GM19324 (cell line): ENCODE measurements around the gene TRIM41.
A peak's percentile ranks its signal among the peaks of the same experiment; 100 is the strongest.
"Not testable (repeated sequence)": the region's sequence is repeated elsewhere in the genome, so short reads cannot be mapped to it uniquely, and the experiment has no call there.

Experiments used
- ATAC-seq: cut with Tn5 transposase; IDR thresholded peaks from one replicate; pipeline ENCODE4 v1.9.1; 2021; ENCODE audit warnings: mild to moderate bottlenecking, moderate library complexity; ENCODE audit not compliant: unreplicated experiment, low FRiP score

Gene TRIM41

DNA sequence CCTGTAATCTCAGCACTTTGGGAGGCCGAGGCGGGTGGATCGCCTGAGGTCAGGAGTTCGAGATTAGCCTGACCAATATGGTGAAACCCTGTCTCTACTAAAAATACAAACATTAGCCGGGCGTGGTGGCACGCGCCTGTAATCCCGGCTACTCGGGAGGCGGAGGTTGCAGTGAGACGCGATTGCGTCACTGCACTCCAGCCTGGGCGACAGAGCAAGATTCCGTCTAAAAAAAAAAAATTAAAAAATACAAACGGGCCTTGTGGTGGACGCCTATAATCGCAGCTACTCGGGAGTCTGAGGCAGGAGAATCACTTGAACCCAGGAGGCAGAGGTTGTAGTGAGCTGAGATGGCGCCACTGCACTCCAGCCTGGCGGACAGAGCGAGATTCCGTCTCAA lies 14.1 kb upstream of the TRIM41 start:
- ATAC-seq = not testable (repeated sequence)

DNA sequence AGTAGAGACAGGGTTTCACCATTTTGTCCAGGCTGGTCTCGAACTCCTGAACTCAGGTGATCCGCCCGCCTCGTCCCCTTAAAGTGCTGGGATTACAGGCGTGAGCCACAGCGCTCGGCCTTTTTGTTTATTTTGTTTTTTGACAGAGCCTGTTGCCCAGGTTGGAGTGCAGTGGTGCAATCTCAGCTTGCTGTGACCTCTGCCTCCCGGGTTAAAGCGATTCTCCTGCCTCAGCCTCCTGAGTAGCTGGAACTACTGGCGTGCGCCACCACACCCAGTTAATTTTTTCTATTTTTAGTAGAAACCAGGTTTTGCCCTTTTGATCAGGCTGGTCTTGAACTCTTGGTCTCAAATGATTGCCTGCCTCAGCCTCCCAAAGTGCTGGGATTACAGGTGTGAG lies 12.9 kb upstream of the TRIM41 start:
- not testable (repeated sequence) for ATAC-seq

- ATAC-seq = not testable (repeated sequence)
These were observed 12.4 kb upstream of the TRIM41 start for GRCh38 chr5:181210698-181211097.

- no peak for ATAC-seq
These were observed 11.9 kb upstream of the TRIM41 start for GRCh38 chr5:181211208-181211607.

- no peak for ATAC-seq
These were observed 11.0 kb upstream of the TRIM41 start for GRCh38 chr5:181212080-181212479.

DNA sequence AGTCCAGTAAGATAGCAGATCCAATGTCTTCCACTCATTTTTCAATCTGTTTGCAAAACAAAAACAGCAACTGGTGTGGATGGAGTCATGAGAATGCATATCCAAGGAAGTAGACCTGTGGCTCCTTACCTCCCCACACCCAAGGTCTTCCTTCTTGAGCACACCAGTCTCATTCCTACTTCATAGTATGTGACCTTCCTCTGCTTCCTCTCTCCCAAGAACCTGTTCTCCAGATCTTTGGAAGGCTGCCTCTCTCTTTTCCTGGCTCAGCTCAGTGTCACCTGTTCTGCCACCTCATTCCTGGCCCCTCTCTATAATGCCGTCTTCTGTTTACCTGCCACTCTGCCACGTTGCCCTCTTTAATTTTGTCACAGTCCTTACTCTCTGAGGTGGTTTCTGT lies 10.1 kb upstream of the TRIM41 start:
- no peak for ATAC-seq

GRCh38 chr5:181214249-181214648 lies 8.8 kb upstream of the TRIM41 start:
- not testable (repeated sequence) for ATAC-seq

GRCh38 chr5:181215997-181216989 lies 6.8 kb upstream of the TRIM41 start:
- ATAC-seq = no peak

DNA sequence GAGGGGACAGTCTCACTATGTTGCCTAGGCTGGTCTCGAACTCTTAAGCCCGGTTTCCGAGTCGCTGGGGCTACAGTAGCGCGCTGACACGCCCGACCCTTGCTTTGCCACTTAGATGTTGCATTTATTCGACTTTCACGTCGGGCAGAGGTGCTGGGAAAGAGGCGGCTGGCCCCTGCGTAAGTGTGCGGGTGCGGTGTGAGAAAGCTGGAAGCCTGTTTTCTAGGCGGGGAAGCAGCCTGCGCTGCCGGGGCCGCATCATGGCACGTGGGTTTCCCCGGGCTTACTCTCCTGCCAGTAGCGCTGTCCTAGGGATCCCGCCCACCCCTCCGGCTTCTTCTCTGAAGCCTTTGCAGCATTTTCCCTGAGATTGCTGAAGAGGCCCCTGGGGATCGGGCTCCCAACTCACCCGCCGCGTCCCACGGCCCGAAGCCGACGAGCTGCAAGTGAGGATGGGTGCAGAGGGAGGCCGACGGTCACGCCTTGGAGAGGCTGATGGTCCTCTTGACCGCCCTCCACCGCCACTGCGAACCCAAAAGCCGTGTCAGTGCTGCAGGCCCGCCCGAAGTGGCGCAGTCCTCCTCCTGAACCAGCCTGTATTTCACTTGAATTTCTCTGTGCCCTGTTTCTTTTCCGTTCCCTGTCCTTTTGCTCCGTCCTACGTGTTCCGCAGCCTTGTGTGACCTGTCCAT lies 5.8 kb upstream of the TRIM41 start:
- peak; percentile 16 for ATAC-seq

DNA sequence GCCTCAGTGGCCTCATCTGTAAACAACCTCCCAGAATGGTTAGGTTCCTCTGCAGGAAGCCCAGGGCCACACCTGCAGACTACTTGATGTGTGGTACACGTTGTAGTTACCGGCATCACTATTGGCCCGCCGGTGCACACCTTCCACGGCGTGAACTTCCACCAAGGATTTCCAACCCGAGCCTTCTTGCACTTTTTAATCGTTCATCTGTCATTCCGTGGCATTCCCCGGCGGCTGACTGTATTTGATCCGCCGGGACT lies 5.3 kb upstream of the TRIM41 start:
- ATAC-seq = peak; percentile 27

DNA sequence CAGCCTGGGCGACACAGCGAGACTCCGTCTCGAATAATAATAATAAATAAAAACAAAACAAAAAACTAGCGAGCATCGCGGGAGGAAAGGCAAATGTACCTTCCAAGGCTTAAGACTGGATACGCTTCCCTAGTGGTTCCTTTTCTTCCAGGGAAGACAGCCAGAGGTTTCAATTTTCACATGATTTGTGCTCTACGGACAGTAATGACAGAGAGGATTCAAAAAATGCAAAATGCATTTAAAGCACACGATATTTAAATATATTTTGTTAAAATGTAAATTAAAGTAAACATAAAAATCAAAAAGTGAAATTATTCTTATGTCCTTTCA lies 4.3 kb upstream of the TRIM41 start:
- ATAC-seq = no peak

DNA sequence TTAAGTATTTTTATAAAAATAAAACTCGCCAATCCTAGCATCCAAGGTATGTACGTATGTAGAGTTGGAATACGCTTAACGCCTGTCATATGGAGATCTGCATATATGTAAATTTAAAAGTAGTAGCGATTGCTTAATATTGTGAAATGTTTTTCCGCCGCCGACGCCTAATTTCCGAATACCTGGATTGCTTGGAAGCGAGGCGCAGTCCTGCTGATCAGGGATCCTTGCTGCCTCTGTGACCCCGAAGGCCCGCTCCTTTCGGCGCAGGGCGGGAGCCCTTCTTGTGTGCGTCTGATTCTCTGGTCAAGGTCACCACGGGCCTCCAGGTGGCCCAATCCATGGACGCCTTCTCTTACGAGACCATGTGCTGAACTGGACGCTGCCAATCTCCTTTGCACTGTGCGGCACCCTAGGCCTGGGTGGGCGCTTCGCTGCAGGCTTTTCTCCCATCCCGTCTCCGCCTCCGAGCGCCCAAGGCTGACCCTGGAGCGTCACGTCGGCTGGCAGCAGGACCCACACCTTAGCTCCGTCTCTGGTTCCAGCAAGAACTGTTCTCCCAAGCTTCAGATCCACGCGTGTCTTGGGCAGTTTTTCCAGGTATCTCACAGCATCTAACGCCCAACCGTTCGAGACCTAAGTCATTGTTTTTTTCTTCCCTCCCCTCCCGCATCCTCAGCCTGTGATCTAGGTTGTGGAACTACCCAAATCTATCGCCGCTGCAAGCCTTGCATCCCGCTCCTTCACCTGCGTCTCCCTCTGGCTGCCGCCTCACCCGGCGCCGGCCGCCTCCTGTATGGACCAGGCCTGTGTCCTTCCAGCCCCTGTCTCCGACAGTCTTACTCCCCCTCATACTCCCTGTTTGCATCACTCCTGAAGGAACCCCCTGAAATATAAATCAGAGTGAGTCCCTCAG lies 3.6 kb upstream of the TRIM41 start:
- ATAC-seq = no peak

DNA sequence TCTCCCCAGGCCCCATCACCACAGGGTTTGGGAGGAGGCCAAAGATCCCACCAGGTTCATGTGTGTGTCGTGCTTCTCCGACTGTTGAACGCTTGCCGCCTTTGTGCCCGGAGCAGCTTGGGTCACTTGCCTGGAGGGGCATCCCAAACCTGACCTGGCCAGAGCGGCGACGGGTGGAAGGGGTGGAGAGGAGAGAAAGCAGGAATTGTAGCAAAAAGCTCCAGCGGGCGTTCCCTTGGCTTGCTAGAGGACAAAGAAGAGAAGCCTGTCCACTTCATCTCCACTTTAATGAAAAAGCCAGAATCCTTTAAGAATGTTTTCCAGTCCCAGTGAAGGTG lies 2.9 kb upstream of the TRIM41 start:
- no peak for ATAC-seq

DNA sequence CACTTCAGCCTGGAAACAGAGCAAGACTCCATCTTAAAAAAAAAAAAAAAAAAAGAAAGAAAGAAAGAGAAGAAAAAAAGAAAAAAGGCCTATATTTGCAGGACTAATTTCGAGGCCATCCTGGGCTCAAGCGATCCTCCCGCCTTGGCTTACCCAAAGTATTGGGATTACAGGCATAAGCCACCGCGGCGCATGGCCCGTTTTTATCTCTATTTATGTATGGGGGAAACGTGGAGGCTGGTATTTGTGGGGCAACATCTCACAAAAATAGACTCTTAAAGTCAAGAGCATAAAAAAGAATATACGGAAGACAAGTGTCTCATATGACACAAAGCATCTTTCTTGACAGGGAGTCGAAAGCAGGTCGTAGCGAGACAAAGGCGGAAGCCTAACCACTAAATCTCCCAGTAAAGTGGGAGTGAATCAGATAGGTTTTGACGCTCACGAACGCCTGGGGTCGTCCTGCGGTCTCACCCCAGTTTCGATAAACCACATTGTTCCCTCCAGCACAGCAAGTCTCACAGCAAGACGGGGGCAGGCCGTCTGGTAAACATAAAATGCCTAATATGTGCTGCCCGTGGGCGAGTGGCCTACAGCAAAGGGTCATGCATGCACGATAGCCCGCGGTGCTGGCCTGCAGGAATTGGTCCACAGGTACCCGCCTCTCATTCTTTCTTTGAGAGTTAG lies 1.8 kb upstream of the TRIM41 start:
- no peak for ATAC-seq

- ATAC-seq = peak; percentile 33
These were observed 1.1 kb upstream of the TRIM41 start for GRCh38 chr5:181221792-181222629.

- no peak for ATAC-seq
These were observed 437 bp upstream of the TRIM41 start for GRCh38 chr5:181222630-181223057.

DNA sequence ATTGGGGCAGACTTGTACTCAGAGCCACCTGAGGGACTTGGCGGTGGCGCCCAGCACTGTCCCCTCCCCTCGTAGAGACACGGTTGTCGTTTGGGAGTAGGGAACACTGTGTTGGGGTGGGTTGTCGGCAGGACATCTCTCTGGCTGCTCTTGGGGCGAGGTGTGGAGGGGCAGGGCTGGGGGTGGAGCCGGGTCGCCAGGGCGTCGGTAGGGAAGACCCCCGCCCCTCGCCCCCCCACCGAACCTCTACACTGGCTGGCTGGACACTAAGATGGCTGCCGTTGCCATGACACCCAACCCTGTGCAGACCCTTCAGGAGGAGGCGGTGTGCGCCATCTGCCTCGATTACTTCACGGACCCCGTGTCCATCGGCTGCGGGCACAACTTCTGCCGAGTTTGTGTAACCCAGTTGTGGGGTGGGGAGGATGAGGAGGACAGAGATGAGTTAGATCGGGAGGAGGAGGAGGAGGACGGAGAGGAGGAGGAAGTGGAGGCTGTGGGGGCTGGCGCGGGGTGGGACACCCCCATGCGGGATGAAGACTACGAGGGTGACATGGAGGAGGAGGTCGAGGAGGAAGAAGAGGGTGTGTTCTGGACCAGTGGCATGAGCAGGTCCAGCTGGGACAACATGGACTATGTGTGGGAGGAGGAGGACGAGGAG lies 778 bp downstream of the TRIM41 start:
- peak; percentile 2 for ATAC-seq

DNA sequence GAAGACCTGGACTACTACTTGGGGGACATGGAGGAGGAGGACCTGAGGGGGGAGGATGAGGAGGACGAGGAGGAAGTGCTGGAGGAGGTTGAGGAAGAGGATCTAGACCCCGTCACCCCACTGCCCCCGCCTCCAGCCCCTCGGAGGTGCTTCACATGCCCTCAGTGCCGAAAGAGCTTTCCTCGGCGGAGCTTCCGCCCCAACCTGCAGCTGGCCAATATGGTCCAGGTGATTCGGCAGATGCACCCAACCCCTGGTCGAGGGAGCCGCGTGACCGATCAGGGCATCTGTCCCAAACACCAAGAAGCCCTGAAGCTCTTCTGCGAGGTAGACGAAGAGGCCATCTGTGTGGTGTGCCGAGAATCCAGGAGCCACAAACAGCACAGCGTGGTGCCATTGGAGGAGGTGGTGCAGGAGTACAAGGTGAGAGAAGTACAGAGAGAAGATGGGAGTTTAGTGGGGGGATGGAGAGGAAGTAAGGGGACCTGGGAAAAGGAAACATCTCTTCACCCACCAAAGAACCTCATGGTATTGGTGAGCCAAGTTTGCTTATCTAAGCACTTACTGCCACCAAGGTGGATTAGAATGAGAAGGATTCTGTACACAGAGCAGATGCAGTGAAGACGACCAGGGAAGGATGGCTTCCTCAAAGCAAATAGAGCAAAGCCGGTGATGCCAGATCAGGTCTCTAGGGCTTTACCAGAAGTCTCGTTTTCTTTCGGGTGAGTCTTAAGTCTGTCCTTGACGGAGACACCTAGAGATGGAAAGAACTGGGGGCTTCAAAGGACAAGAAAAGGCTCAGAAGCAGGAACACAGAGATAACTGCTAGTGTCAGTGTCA lies 1.5 kb downstream of the TRIM41 start:
- no peak for ATAC-seq
